ENCODE data around the gene THUMPD3.

Gene THUMPD3

DNA sequence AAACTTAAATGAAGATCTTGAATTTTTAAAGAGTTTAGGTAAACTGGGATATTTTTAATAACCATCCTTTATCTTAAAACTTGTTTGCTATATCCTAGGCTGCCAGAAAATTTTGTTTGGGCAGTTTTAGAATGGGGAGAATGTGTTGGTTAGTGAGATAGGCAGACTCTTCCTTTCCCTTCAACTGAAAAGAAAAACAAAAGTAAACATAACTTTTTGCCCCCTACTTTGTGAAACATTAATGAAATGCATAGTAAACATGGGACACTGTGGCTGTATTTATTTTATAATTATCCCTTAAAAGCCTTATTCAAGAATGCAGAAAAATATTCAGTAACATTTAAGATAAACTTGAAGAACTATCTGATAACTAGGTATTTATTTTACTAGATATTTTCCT, 65.6 kb downstream of the THUMPD3 start:
- no peak for TF ChIP-seq TAF1 (IDR thresholded peaks at IDR 0.05; ENCODE audit: low read depth)
- TF ChIP-seq ZBTB7A (IDR thresholded peaks at IDR 0.05; ENCODE audit: low read depth) = no peak
- TF ChIP-seq, protein P1, sequence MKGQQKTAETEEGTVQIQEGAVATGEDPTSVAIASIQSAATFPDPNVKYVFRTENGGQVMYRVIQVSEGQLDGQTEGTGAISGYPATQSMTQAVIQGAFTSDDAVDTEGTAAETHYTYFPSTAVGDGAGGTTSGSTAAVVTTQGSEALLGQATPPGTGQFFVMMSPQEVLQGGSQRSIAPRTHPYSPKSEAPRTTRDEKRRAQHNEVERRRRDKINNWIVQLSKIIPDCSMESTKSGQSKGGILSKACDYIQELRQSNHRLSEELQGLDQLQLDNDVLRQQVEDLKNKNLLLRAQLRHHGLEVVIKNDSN (IDR thresholded peaks at IDR 0.05) = no peak
- no peak for TF ChIP-seq YY1 (IDR thresholded peaks at IDR 0.05; ENCODE audit: low read depth)
- TF ChIP-seq RAD21 (IDR thresholded peaks at IDR 0.05; ENCODE audit: low read depth) = no peak
- no peak for TF ChIP-seq EGR1 (IDR thresholded peaks at IDR 0.05)
- TF ChIP-seq, protein P2, sequence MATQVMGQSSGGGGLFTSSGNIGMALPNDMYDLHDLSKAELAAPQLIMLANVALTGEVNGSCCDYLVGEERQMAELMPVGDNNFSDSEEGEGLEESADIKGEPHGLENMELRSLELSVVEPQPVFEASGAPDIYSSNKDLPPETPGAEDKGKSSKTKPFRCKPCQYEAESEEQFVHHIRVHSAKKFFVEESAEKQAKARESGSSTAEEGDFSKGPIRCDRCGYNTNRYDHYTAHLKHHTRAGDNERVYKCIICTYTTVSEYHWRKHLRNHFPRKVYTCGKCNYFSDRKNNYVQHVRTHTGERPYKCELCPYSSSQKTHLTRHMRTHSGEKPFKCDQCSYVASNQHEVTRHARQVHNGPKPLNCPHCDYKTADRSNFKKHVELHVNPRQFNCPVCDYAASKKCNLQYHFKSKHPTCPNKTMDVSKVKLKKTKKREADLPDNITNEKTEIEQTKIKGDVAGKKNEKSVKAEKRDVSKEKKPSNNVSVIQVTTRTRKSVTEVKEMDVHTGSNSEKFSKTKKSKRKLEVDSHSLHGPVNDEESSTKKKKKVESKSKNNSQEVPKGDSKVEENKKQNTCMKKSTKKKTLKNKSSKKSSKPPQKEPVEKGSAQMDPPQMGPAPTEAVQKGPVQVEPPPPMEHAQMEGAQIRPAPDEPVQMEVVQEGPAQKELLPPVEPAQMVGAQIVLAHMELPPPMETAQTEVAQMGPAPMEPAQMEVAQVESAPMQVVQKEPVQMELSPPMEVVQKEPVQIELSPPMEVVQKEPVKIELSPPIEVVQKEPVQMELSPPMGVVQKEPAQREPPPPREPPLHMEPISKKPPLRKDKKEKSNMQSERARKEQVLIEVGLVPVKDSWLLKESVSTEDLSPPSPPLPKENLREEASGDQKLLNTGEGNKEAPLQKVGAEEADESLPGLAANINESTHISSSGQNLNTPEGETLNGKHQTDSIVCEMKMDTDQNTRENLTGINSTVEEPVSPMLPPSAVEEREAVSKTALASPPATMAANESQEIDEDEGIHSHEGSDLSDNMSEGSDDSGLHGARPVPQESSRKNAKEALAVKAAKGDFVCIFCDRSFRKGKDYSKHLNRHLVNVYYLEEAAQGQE (IDR thresholded peaks at IDR 0.05; ENCODE audit: low read depth) = no peak
- TF ChIP-seq TEAD4 (IDR thresholded peaks at IDR 0.05) = no peak

DNA sequence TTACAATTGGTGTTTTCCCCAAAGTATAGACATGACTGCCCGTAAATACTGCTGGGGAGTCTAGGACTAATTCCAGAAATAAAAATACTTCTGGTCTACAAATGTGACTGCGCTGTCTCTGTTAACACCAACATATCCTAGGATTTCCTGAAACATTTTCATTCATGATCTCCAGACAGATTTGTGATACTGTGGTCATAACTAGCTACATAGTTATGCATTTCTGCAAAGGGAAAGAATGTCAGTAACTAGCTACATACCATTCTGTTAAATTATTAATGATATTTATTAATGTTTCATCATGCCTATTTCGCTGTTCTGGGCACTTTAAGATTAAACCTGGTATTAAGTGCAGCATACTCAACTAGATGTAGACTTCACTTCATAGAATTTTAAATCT, 67.9 kb downstream of the THUMPD3 start:
- TF ChIP-seq NFIC (IDR thresholded peaks at IDR 0.05) = no peak
- TF ChIP-seq TEAD4 (IDR thresholded peaks at IDR 0.05) = no peak
- no peak for TF ChIP-seq YY1 (IDR thresholded peaks at IDR 0.05; ENCODE audit: low read depth)
- no peak for TF ChIP-seq RAD21 (IDR thresholded peaks at IDR 0.05; ENCODE audit: low read depth)
- TF ChIP-seq CEBPB (IDR thresholded peaks at IDR 0.05) = no peak
- TF ChIP-seq, protein P3, sequence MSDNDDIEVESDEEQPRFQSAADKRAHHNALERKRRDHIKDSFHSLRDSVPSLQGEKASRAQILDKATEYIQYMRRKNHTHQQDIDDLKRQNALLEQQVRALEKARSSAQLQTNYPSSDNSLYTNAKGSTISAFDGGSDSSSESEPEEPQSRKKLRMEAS (IDR thresholded peaks at IDR 0.05) = no peak
- TF ChIP-seq TCF12 (IDR thresholded peaks at IDR 0.05; ENCODE audit: low read depth) = no peak
- TF ChIP-seq, protein P1 (IDR thresholded peaks at IDR 0.05) = no peak
- no peak for TF ChIP-seq CREB1 (IDR thresholded peaks at IDR 0.05; ENCODE audit: low read depth)
- no peak for TF ChIP-seq EGR1 (IDR thresholded peaks at IDR 0.05)
- TF ChIP-seq TAF1 (IDR thresholded peaks at IDR 0.05; ENCODE audit: low read depth) = no peak
- TF ChIP-seq ZBTB7A (IDR thresholded peaks at IDR 0.05; ENCODE audit: low read depth) = no peak
- TF ChIP-seq, protein P2 (IDR thresholded peaks at IDR 0.05; ENCODE audit: low read depth) = no peak
- TF ChIP-seq EP300 (IDR thresholded peaks at IDR 0.05; ENCODE audit: borderline replicate concordance) = no peak

DNA sequence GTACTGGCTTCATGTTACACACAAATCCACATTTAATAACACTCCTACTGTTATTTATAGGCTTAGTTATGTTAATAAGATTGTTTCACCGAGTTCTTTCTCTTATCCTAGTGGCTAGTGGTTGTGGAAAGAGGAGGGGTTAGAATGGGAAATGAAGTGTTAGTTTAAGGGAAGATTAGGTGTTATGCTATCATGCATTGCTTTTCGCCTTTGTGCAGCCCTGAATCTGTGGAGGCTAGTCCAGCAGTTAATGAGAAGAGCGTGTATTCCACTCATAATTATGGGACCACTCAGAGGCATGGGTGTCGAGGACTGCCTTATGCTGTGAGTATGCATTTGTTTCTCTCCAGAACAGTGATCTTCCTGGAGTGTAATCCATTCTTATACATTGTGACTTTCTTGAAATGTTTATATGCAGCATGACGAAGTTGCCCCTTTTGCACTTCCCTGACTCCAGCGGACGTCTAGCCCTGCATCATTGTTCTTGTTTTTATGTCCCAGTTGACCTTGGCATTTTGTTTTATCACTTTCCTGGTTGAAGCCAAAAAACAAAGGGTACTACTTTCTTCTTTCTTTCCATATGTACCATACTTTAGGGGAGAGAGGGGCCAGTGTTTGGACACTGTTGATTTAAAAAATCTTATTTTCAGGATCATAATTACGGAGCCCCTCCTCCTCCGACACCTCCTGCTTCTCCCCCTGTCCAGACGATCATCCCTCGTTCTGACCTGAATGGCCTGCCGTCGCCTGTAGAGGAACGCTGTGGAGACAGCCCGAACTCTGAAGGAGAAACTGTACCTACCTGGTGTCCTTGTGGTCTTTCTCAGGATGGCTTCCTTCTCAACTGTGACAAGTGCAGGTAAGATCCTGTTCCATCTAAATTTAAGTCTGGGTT, 71.0 kb downstream of the THUMPD3 start:
- TF ChIP-seq, protein P3 (IDR thresholded peaks at IDR 0.05) = no peak
- TF ChIP-seq YY1 (IDR thresholded peaks at IDR 0.05; ENCODE audit: low read depth) = no peak
- TF ChIP-seq CEBPB (IDR thresholded peaks at IDR 0.05) = no peak

DNA sequence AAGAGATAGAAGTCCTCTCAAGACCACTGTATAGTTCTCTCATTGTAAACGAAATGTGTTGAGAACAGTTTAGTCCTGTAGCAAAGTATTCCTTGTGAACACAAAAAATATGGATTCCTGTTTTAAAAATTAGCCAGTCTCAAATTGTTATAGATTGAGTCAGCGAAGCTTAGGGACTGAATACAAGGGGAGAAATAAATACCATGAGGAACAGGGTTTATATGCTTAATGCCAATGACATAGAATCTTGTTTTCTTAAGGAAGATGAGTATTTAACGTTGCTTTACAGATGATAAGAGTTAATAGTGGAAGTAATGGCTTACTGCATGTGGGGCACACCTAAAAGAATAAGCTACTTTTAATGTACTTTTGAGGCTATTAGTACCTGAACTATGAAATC, 72.5 kb downstream of the THUMPD3 start:
- TF ChIP-seq CREB1 (IDR thresholded peaks at IDR 0.05; ENCODE audit: low read depth) = no peak
- no peak for TF ChIP-seq TAF1 (IDR thresholded peaks at IDR 0.05; ENCODE audit: low read depth)
- TF ChIP-seq FOXM1 (IDR thresholded peaks at IDR 0.05; ENCODE audit: borderline replicate concordance, low read depth) = no peak
- TF ChIP-seq YY1 (IDR thresholded peaks at IDR 0.05; ENCODE audit: low read depth) = no peak
- no peak for TF ChIP-seq TCF12 (IDR thresholded peaks at IDR 0.05; ENCODE audit: low read depth)
- no peak for TF ChIP-seq RAD21 (IDR thresholded peaks at IDR 0.05; ENCODE audit: low read depth)
- no peak for TF ChIP-seq TEAD4 (IDR thresholded peaks at IDR 0.05)
- TF ChIP-seq, protein P2 (IDR thresholded peaks at IDR 0.05; ENCODE audit: low read depth) = no peak
- TF ChIP-seq, protein P1 (IDR thresholded peaks at IDR 0.05) = no peak
- TF ChIP-seq, protein P3 (IDR thresholded peaks at IDR 0.05) = no peak
- TF ChIP-seq ZBTB7A (IDR thresholded peaks at IDR 0.05; ENCODE audit: low read depth) = no peak
- TF ChIP-seq CEBPB (IDR thresholded peaks at IDR 0.05) = no peak

Data from Ishikawa (cell line).